H1 (cell line): ENCODE measurements around the gene HSPA4. TPM values are rescaled to one million over a fixed set of nuclear protein-coding genes. Genes with fewer than 3 reads are reported as not detected.

ENCODE experiments used
- BACH1 ChIP-seq: IDR thresholded peaks from 2 replicates; pipeline ENCODE4 v1.6.1; 2012; ENCODE audit warnings: low read length, improper control_type of control experiment
- BRCA1 ChIP-seq: IDR thresholded peaks from 2 replicates; pipeline ENCODE4 v1.6.1; 2012; ENCODE audit warnings: low read depth, low read length, improper control_type of control experiment
- CHD1 ChIP-seq: IDR thresholded peaks from 2 replicates; pipeline ENCODE4 v1.6.1; 2012; ENCODE audit warnings: low read depth, low read length, improper control_type of control experiment
- CHD2 ChIP-seq: IDR thresholded peaks from 2 replicates; pipeline ENCODE4 v1.6.1; 2012; ENCODE audit warnings: low read length, improper control_type of control experiment
- CTBP2 ChIP-seq: IDR thresholded peaks from 2 replicates; pipeline ENCODE4 v1.7.0; 2011; ENCODE audit warnings: borderline replicate concordance, mild to moderate bottlenecking, moderate library complexity, mixed read lengths, low read length; ENCODE audit not compliant: insufficient read depth, insufficient read length
- CTCF ChIP-seq, 3 experiments: IDR thresholded peaks; 1 replicate in 2 of 3; 2 replicates in 1 of 3; pipeline versions ENCODE4 v1.5.1 to v1.6.1; 2011; ENCODE audit warnings: low read length in 3 of 3, mild to moderate bottlenecking in 3 of 3, inconsistent platforms in 2 of 3, low read depth in 1 of 3, moderate library complexity in 1 of 3; ENCODE audit not compliant: insufficient read depth in 1 of 3; ENCODE audit errors: control extremely low read depth in 1 of 3
- GTF2F1 ChIP-seq: IDR thresholded peaks from 2 replicates; pipeline ENCODE4 v1.6.1; 2012; ENCODE audit warnings: low read depth, low read length, improper control_type of control experiment, borderline replicate concordance
- HDAC2 ChIP-seq, 2 experiments: fragments of 300-600 bp in 1 of 2; sonication (generic) in 1 of 2; IDR thresholded peaks; 2 replicates each; pipeline ENCODE4 v1.6.1; 2011 to 2012; ENCODE audit warnings: low read depth in 2 of 2, low read length in 2 of 2, mild to moderate bottlenecking in 2 of 2, moderate library complexity in 2 of 2, borderline replicate concordance in 1 of 2, inconsistent platforms in 1 of 2
- HDAC6 ChIP-seq: IDR thresholded peaks from one replicate; pipeline ENCODE4 v1.7.1; 2012; ENCODE audit warnings: low read depth, mild to moderate bottlenecking, inconsistent platforms, low read length, moderate library complexity
- JUND ChIP-seq: IDR thresholded peaks from 2 replicates; pipeline ENCODE4 v1.6.1; 2011; ENCODE audit warnings: mild to moderate bottlenecking, improper control_type of control experiment, low read length
- NRF1 ChIP-seq: IDR thresholded peaks from 2 replicates; pipeline ENCODE4 v1.6.1; 2011; ENCODE audit warnings: mild to moderate bottlenecking, low read depth, low read length, improper control_type of control experiment
- POLR2A ChIP-seq, 2 experiments: IDR thresholded peaks; 1 replicate in 1 of 2; 2 replicates in 1 of 2; pipeline ENCODE4 v1.6.1; 2011; ENCODE audit warnings: low read depth in 2 of 2, low read length in 2 of 2, mild to moderate bottlenecking in 2 of 2; ENCODE audit errors: control extremely low read depth in 1 of 2
- POLR2AphosphoS5 ChIP-seq: IDR thresholded peaks from 2 replicates; pipeline ENCODE4 v1.6.1; 2011; ENCODE audit warnings: low read depth, low read length
- RFX5 ChIP-seq: IDR thresholded peaks from 2 replicates; pipeline ENCODE4 v1.6.1; 2011; ENCODE audit warnings: low read depth, low read length, improper control_type of control experiment, borderline replicate concordance
- RXRA ChIP-seq: IDR thresholded peaks from 2 replicates; pipeline ENCODE4 v1.6.1; 2011; ENCODE audit warnings: low read depth, mild to moderate bottlenecking, low read length, moderate library complexity; ENCODE audit not compliant: insufficient read depth
- SIX5 ChIP-seq: IDR thresholded peaks from 2 replicates; pipeline ENCODE4 v1.6.1; 2011; ENCODE audit warnings: mild to moderate bottlenecking, low read depth, low read length
- SP2 ChIP-seq: IDR thresholded peaks from 2 replicates; pipeline ENCODE4 v1.6.1; 2012; ENCODE audit warnings: mild to moderate bottlenecking, low read length, inconsistent platforms
- SUZ12 ChIP-seq: fragments of 200-600 bp; sonication (generic); IDR thresholded peaks from 2 replicates; pipeline ENCODE4 v1.6.1; 2012; ENCODE audit warnings: mild to moderate bottlenecking, inconsistent platforms, low read length, moderate library complexity, mixed read lengths
- TBP ChIP-seq: IDR thresholded peaks from 2 replicates; pipeline ENCODE4 v1.6.1; 2011; ENCODE audit warnings: low read depth, low read length, improper control_type of control experiment
- TCF12 ChIP-seq: IDR thresholded peaks from 2 replicates; pipeline ENCODE4 v1.6.1; 2011; ENCODE audit warnings: low read depth, mild to moderate bottlenecking, low read length
- YY1 ChIP-seq: IDR thresholded peaks from 2 replicates; pipeline ENCODE4 v1.6.1; 2011; ENCODE audit warnings: low read depth, mild to moderate bottlenecking, low read length
- polyA plus RNA-seq, 7 experiments: library from polyadenylated mRNA; depleted of rRNA in 3 of 7; stranded (reverse) in 5 of 7; unstranded in 2 of 7; fragments of >200 nt in 5 of 7; fragments of 200-250 nt in 2 of 7; gene quantifications; 1 replicate in 5 of 7; 2 replicates in 1 of 7; 4 replicates in 1 of 7; pipeline versions ENCODE4 v1.2.1 to v1.2.3, GENCODE V29; 2011 to 2013; ENCODE audit warnings: missing spikeins in 2 of 7, mixed read lengths in 2 of 7
- total RNA-seq: library from RNA; stranded (reverse); fragmentation: NEBNext Ultra II Directional; extraction: Animal tissue kit (Norgen Biotek cat#: 25700); gene quantifications from 2 replicates; pipeline ENCODE4 v1.2.1, GENCODE V29; 2021
- TF ChIP-seq, protein P1 (sequence below): IDR thresholded peaks from 2 replicates; pipeline ENCODE4 v1.6.1; 2012; ENCODE audit warnings: inconsistent platforms

HSPA4 gene
- total and polyA plus RNA-seq, 2 of the 8 experiments (the other 6 are each of a cell fraction or from before 2014, with no cell fraction given), result 28.9 to 445 TPM

GRCh38 chr5:133051542-133052316, at the start of gene HSPA4 (continued):
- TF ChIP-seq NRF1, result peak; percentile 40; the same call in 1 of the 2 replicates
- TF ChIP-seq CHD1, result no peak; the same call in 1 of the 2 replicates
- peak; percentile 89 for TF ChIP-seq YY1
- TF ChIP-seq SIX5, result no peak
- no peak for TF ChIP-seq HDAC6
- TF ChIP-seq SUZ12, result no peak
- TF ChIP-seq POLR2A (IDR thresholded peaks at IDR 0.05; ENCODE audit: control extremely low read depth in 1 of 2, low read depth in 2 of 2, low read length in 2 of 2), result peak; percentile 96 to 98
- TF ChIP-seq BACH1, result no peak
- TF ChIP-seq CTBP2, result no peak
- TF ChIP-seq GTF2F1, result peak; percentile 76
- TF ChIP-seq BRCA1, result peak; percentile 95
- no peak for TF ChIP-seq HDAC2 (IDR thresholded peaks at IDR 0.05; ENCODE audit: borderline replicate concordance in 1 of 2, low read depth in 2 of 2, low read length in 2 of 2)
- TF ChIP-seq, protein P1, sequence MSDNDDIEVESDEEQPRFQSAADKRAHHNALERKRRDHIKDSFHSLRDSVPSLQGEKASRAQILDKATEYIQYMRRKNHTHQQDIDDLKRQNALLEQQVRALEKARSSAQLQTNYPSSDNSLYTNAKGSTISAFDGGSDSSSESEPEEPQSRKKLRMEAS, result peak; percentile 40
- TF ChIP-seq SP2, result no peak
- TF ChIP-seq CTCF (IDR thresholded peaks at IDR 0.05; ENCODE audit: control extremely low read depth in 1 of 3, insufficient read depth in 1 of 3, low read depth in 1 of 3, low read length in 3 of 3), result no peak
- TF ChIP-seq CHD2, result peak; percentile 99
- no peak for TF ChIP-seq RFX5
- TF ChIP-seq JUND, result no peak
- TF ChIP-seq POLR2AphosphoS5, result peak; percentile 97
- TF ChIP-seq RXRA, result no peak
- peak; percentile 95 for TF ChIP-seq TBP
- TF ChIP-seq TCF12, result no peak
